ENCODE data around the gene LRATD1. TPM values are rescaled to one million over a fixed set of nuclear protein-coding genes. Genes with fewer than 3 reads are reported as not detected.

Gene LRATD1
- total RNA-seq, 4 donors from 2014 or later: 41.5 to 70.9 (median 59.3) TPM

DNA sequence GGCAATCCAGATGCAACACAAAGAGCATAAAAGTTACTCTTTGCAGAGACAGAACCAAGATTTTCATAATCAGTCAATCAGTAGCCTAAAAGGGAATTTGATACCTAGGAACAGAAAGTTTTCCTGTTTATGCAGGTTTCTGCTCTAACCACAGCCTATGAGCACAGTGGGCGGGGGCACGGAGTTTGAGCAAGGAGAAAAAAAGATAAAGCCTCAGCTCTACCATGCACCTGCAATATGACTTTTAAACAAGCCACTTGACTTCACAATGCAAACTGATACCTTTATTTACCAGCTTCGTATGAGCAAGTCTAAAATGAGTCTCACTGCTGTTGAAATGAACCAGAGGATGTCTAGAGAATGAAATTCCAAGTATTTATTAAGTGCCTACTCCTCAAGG is 5.6 kb upstream of the LRATD1 start:
- H3K27me3 ChIP-seq: no peaks in the 10 kb centered on the region
- DNase-seq (ENCODE audit: low spot score in 2 of 2): no peak
- H3K4me3 ChIP-seq: no peak overlapping the region
- H3K27ac ChIP-seq: no peak overlapping the region
- H3K36me3 ChIP-seq: no peaks in the 10 kb centered on the region
- H3K9me3 ChIP-seq: no peaks in the 10 kb centered on the region
- WGBS: 38% methylated on average over 3 of the region's 3 CpGs
- TF ChIP-seq, protein P1, sequence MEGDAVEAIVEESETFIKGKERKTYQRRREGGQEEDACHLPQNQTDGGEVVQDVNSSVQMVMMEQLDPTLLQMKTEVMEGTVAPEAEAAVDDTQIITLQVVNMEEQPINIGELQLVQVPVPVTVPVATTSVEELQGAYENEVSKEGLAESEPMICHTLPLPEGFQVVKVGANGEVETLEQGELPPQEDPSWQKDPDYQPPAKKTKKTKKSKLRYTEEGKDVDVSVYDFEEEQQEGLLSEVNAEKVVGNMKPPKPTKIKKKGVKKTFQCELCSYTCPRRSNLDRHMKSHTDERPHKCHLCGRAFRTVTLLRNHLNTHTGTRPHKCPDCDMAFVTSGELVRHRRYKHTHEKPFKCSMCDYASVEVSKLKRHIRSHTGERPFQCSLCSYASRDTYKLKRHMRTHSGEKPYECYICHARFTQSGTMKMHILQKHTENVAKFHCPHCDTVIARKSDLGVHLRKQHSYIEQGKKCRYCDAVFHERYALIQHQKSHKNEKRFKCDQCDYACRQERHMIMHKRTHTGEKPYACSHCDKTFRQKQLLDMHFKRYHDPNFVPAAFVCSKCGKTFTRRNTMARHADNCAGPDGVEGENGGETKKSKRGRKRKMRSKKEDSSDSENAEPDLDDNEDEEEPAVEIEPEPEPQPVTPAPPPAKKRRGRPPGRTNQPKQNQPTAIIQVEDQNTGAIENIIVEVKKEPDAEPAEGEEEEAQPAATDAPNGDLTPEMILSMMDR (IDR thresholded peaks at IDR 0.05): no peak
- TF ChIP-seq POLR2A (IDR thresholded peaks at IDR 0.05): no peak
- TF ChIP-seq EP300 (IDR thresholded peaks at IDR 0.05): no peak
- TF ChIP-seq POLR2AphosphoS5 (IDR thresholded peaks at IDR 0.05): no peak
- peaks cover 2% of the 10 kb centered on the region for H3K4me1 ChIP-seq

DNA sequence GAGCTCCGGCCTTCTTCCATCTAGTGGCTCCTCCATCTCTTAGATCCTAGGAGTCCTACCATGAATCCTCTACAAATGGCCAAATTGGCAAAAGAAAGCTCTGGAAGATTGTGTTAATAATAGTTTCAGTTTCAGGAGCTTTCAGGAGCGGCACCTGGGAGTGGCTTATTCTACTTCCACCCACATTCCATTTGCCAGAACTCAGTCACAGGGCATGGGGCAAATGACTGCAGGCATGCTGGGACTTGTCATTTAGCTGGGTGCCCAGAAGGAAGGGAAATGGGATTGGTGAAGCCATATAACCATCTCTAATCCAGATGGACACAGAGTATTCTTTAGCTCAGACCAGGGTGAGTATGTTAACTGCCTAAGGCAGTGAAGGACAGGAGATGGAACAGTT is 3.6 kb upstream of the LRATD1 start:
- H3K36me3 ChIP-seq: no peaks in the 10 kb centered on the region
- H3K27ac ChIP-seq: no peak overlapping the region
- peaks cover 20% of the 10 kb centered on the region for H3K4me1 ChIP-seq
- no peaks in the 10 kb centered on the region for H3K9me3 ChIP-seq
- WGBS: 66% methylated on average over 2 of the region's 2 CpGs
- DNase-seq (ENCODE audit: low spot score in 2 of 2): no peak
- peaks cover 17% of the 10 kb centered on the region for H3K27me3 ChIP-seq
- no peak overlapping the region for H3K4me3 ChIP-seq
- TF ChIP-seq EP300 (IDR thresholded peaks at IDR 0.05): no peak
- TF ChIP-seq, protein P1 (IDR thresholded peaks at IDR 0.05): no peak
- no peak for TF ChIP-seq POLR2A (IDR thresholded peaks at IDR 0.05)

DNA sequence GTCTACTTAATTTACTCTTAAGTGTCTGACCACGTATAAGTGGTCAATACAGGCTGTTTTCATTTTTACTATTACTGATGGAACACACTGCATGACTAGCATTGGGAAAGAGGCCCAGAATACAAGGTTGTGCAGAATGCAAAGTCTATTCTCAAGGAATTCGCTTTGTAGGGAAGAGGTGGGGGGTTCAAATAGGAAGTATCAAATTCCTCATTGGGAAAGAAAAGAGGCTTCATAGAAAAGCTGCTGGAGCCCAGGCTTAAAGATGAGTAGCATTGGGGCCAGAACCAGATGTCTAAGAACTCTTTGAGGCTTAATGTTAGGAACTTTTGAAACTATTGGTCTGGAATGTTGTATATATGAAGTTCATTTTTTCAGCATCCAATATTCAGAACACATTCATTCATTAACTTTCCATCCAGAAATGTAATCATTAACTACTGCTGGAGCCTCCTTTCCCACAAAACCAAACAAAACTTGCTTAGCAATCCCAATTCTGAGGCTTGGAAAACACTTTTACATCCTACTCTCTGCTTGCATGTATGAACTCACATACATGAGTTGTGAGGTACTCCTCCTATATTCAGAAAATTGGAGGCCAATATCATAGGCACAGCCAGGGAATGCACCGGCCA is 994 bp upstream of the LRATD1 start:
- no peak overlapping the region for H3K27ac ChIP-seq
- DNase-seq (ENCODE audit: low spot score in 2 of 2): no peak
- 71% methylated on average over 3 of the region's 3 CpGs for WGBS

DNA sequence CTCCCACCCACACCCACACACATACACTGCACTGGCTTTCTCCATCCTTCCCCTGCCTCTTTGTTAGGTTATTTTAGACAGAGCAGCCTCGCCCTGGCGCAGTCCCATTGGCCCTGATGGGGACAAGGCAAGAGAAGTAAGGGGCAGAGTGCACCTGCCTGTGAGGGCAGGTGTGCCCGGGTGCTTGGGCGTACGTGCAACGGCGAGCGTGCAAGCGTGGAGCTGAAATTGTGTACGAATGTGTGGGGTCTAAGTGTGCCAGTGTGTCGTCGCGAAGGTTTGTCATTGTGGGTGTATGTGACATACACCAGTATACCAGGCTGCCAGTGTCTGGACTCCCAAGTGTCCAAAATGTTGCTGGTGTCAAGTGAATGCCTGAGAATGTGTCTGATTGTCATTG is 544 bp downstream of the LRATD1 start:
- Histone ChIP-seq H3K27me3 (peaks cover 20% of the 10 kb centered on the region), H3K36me3 (no peaks in the 10 kb centered on the region), H3K4me3 (peak overlapping the region; percentile 65), H3K4me1 (peaks cover 53% of the 10 kb centered on the region), H3K27ac (peak overlapping the region; percentile 90), H3K9me3 (no peaks in the 10 kb centered on the region)
- DNase-seq (ENCODE audit: low spot score in 2 of 2): peak in 1 of 2 donors; percentile 59
- 12% methylated on average over 10 of the region's 13 CpGs for WGBS
- TF ChIP-seq EP300 (IDR thresholded peaks at IDR 0.05) (no peak), POLR2AphosphoS5 (IDR thresholded peaks at IDR 0.05) (no peak), POLR2A (IDR thresholded peaks at IDR 0.05) (no peak)
- TF ChIP-seq, protein P1 (IDR thresholded peaks at IDR 0.05): no peak

More for the DNA sequence above, 994 bp upstream of the LRATD1 start:
- peaks cover 20% of the 10 kb centered on the region for H3K27me3 ChIP-seq
- H3K36me3 ChIP-seq: no peaks in the 10 kb centered on the region
- peak overlapping the region; percentile 65 for H3K4me3 ChIP-seq
- TF ChIP-seq EP300 (IDR thresholded peaks at IDR 0.05) (no peak), POLR2A (IDR thresholded peaks at IDR 0.05) (no peak), POLR2AphosphoS5 (IDR thresholded peaks at IDR 0.05) (no peak)
- TF ChIP-seq, protein P1 (IDR thresholded peaks at IDR 0.05): no peak
- H3K9me3 ChIP-seq: no peaks in the 10 kb centered on the region
- H3K4me1 ChIP-seq: peaks cover 47% of the 10 kb centered on the region

DNA sequence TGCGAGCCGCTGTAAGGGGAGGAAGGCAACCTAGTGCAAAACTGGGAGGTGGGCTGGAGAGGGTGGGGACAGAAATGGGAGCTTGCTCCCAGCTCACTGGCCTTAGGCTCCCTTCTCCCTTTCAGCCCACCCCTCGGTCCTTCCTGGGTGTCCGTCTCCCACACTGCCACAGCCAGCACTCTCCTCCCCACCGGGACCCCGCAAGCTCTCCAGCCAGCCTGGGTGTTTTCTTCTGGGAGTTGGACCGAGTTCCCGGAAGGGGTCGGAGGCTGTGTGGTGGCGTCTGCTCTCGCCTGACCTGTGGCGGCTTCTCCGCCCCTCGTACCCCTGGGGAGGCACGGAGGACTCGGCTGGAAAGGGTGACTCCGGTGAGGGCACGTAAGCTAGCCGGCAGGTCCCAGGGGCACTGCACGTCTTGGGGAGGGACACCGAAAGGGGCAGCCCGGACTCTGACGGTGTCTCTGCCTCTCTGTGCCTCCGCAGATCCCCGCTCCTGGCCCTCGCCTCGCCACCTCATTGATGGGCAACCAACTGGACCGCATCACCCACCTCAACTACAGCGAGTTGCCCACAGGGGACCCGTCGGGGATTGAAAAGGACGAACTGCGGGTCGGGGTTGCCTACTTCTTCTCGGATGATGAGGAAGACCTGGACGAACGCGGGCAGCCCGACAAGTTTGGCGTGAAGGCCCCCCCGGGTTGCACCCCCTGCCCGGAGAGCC is 1.1 kb downstream of the LRATD1 start:
- peaks cover 20% of the 10 kb centered on the region for H3K27me3 ChIP-seq
- peak in 1 of 2 donors; percentile 67 for DNase-seq (ENCODE audit: low spot score in 2 of 2)
- H3K27ac ChIP-seq: peak overlapping the region; percentile 90
- WGBS: under 1% methylated on average over 22 of the region's 42 CpGs
- H3K4me1 ChIP-seq: peaks cover 53% of the 10 kb centered on the region
- TF ChIP-seq EP300 (IDR thresholded peaks at IDR 0.05) (no peak), POLR2AphosphoS5 (IDR thresholded peaks at IDR 0.05) (no peak), POLR2A (IDR thresholded peaks at IDR 0.05) (no peak)
- TF ChIP-seq, protein P1 (IDR thresholded peaks at IDR 0.05): no peak
- H3K4me3 ChIP-seq: peak overlapping the region; percentile 65
- no peaks in the 10 kb centered on the region for H3K9me3 ChIP-seq
- no peaks in the 10 kb centered on the region for H3K36me3 ChIP-seq

All from suprapubic skin (tissue), 4 donors.